ENCODE measurements around the gene RABEP1. TPM values are rescaled to one million over a fixed set of nuclear protein-coding genes. Genes with fewer than 3 reads are reported as not detected.

The RABEP1 gene
- total RNA-seq, 3 donors from 2014 or later (not counting 1 experiment from before 2014, with no cell fraction given) = 44.1 to 64.0 (median 44.2) TPM

DNA sequence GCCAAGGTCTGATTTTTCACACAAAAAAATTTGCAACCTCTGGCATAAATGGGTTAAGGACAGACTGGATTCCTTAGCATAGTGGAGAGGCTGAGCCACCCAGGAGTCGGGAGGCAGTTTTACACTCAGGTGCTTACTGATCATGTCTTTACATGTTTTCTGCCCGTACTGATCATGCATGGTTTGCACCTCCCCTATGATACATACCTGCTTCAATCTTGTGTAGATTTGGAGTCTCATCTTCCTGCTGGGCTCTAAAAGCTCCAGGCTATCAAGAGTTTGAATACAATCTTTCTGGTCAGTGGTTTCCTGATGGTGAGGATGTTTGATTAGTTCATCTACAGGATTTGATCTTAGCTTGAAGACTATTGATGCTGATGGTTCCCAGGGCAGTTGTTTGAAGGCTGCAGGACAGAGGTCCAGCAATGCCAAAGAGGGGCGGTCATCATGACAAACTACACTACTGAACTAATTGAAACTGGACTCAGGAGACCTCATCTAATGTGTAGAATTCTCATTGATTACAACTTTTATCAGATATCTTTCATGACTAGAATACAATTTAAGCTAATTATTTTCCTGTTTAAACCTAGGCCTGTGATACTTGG is 150.0 kb downstream of the RABEP1 start:
- ATAC-seq (no peak), DNase-seq (no peak)
- Histone ChIP-seq H3K36me3 (ENCODE audit: control insufficient read depth, insufficient read depth, low read length) (peaks cover 70% of the 10 kb centered on the region), H3K9me3 (ENCODE audit: control insufficient read depth, insufficient read depth, low read length) (no peaks in the 10 kb centered on the region), H3K27me3 (ENCODE audit: control insufficient read depth, insufficient read depth, low read length) (no peaks in the 10 kb centered on the region), H3K27ac (ENCODE audit: low read length) (no peak overlapping the region), H3K4me3 (ENCODE audit: low read length) (no peak overlapping the region), H3K4me1 (ENCODE audit: control insufficient read depth, insufficient read depth, low read length) (no peaks in the 10 kb centered on the region)
- TF ChIP-seq, protein P1, sequence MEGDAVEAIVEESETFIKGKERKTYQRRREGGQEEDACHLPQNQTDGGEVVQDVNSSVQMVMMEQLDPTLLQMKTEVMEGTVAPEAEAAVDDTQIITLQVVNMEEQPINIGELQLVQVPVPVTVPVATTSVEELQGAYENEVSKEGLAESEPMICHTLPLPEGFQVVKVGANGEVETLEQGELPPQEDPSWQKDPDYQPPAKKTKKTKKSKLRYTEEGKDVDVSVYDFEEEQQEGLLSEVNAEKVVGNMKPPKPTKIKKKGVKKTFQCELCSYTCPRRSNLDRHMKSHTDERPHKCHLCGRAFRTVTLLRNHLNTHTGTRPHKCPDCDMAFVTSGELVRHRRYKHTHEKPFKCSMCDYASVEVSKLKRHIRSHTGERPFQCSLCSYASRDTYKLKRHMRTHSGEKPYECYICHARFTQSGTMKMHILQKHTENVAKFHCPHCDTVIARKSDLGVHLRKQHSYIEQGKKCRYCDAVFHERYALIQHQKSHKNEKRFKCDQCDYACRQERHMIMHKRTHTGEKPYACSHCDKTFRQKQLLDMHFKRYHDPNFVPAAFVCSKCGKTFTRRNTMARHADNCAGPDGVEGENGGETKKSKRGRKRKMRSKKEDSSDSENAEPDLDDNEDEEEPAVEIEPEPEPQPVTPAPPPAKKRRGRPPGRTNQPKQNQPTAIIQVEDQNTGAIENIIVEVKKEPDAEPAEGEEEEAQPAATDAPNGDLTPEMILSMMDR (IDR thresholded peaks at IDR 0.05) = no peak
- Mint-ChIP-seq H3K4me1 (peaks cover 14 to 20% of the 10 kb centered on the region in 2 donors), H3K27ac (peak overlapping the region in 1 of 2 donors; percentile 24), H3K9me3 (no peaks in the 10 kb centered on the region), H3K4me3 (no peak overlapping the region), H3K36me3 (peaks cover 10% of the 10 kb centered on the region), H3K27me3 (ENCODE audit: low read depth in 2 of 2) (no peaks in the 10 kb centered on the region)
- intact Hi-C loops (cut with micrococcal nuclease) = loop anchor here (10.0 kb wide), 1 partner anchor 317 kb away; the partner anchor contains the start of genes USP6 and ZNF232
- WGBS (ENCODE audit: insufficient coverage) = 94% methylated on average over 3 of the region's 3 CpGs

DNA sequence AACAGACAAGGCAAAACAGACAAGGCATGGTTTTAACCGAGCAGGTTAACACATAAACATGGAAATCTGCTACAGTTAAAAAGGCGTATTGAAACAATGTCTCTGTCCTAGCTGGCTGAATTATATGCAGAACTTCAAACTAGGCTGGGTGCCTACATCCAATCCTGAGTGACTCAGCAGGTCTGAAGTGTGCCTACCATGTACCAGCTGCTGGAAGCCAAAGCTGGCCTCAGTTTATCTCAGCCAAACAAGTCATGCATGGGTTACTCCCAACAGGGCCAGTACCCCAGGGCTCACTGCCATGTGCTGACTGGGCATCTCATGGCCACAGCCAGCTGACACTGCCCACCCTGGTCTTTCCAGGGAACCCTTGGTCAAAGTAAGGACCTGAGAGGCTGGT is 152.9 kb downstream of the RABEP1 start:
- H3K36me3 ChIP-seq (ENCODE audit: control insufficient read depth, insufficient read depth, low read length) = peaks cover 49% of the 10 kb centered on the region
- Mint-ChIP-seq H3K27ac (no peak overlapping the region), H3K36me3 (no peaks in the 10 kb centered on the region), H3K27me3 (ENCODE audit: low read depth in 2 of 2) (no peaks in the 10 kb centered on the region), H3K4me3 (no peak overlapping the region), H3K9me3 (no peaks in the 10 kb centered on the region), H3K4me1 (peaks cover 28 to 37% of the 10 kb centered on the region in 2 donors)
- no peak overlapping the region for H3K4me3 ChIP-seq (ENCODE audit: low read length)
- TF ChIP-seq, protein P1 (IDR thresholded peaks at IDR 0.05) = no peak
- no peak for ATAC-seq
- 98% methylated on average over 2 of the region's 2 CpGs for WGBS (ENCODE audit: insufficient coverage)
- intact Hi-C loops (cut with micrococcal nuclease) = loop anchor here (10.0 kb wide), 1 partner anchor 320 kb away; the partner anchor contains the start of genes USP6 and ZNF232
- H3K27ac ChIP-seq (ENCODE audit: low read length) = no peak overlapping the region
- peaks cover 13% of the 10 kb centered on the region for H3K4me1 ChIP-seq (ENCODE audit: control insufficient read depth, insufficient read depth, low read length)
- no peaks in the 10 kb centered on the region for H3K9me3 ChIP-seq (ENCODE audit: control insufficient read depth, insufficient read depth, low read length)
- DNase-seq = no peak
- no peaks in the 10 kb centered on the region for H3K27me3 ChIP-seq (ENCODE audit: control insufficient read depth, insufficient read depth, low read length)

Other genes starting within 250 kb of the RABEP1 start
- not detected for gene SLC52A1, start 246.9 kb upstream of the RABEP1 start, total RNA-seq
- gene ZFP3, start 203.8 kb upstream of the RABEP1 start, total RNA-seq = 1 to 10 TPM; 3.8 to 7.2 (median 5.1) TPM
- gene ZNF232, start 170.4 kb upstream of the RABEP1 start, total RNA-seq = 1 to 10 TPM; 2.8 to 6.5 (median 5.6) TPM
- under 1 TPM; 0.07 to 0.34 (median 0.13) TPM for gene USP6, start 166.3 kb upstream of the RABEP1 start, total RNA-seq
- 1 to 10 TPM; 5.1 to 7.9 (median 6.1) TPM for gene ZNF594, start 90.4 kb upstream of the RABEP1 start, total RNA-seq
- 1 to 10 TPM; 3.9 to 10.0 (median 8.0) TPM for gene SCIMP, start 47.4 kb upstream of the RABEP1 start, total RNA-seq
- gene NUP88, start 137.4 kb downstream of the RABEP1 start, total RNA-seq = 100 to 1,000 TPM; 112 to 136 (median 125) TPM
- 10 to 100 TPM; 61.8 to 87.7 (median 74.4) TPM for gene RPAIN, start 137.9 kb downstream of the RABEP1 start, total RNA-seq
- gene C1QBP, start 156.9 kb downstream of the RABEP1 start, total RNA-seq = 10 to 100 TPM; 38.1 to 40.8 (median 40.0) TPM
- 1 to 10 TPM; 5.5 to 8.8 (median 7.7) TPM for gene DHX33, start 186.7 kb downstream of the RABEP1 start, total RNA-seq
- gene DERL2, start 203.9 kb downstream of the RABEP1 start, total RNA-seq = 100 to 1,000 TPM in 1 of 3 donors, 10 to 100 TPM in 2; 86.0 to 105 (median 94.3) TPM
- gene MIS12, start 204.3 kb downstream of the RABEP1 start, total RNA-seq = 10 to 100 TPM; 26.8 to 35.3 (median 29.3) TPM

All from natural killer cell (primary cell).